Suppressor macrophage treated with lipopolysaccharide for 4 hours (primary cell): ENCODE measurements around the gene PLEKHM2.
"Not testable (repeated sequence)": the region's sequence is repeated elsewhere in the genome, so short reads cannot be mapped to it uniquely, and the experiment has no call there.

ENCODE experiments used
- DNase-seq: peaks from one replicate; pipeline ENCODE4 v3.0.0-alpha.2; 2020

The PLEKHM2 gene, protein sequence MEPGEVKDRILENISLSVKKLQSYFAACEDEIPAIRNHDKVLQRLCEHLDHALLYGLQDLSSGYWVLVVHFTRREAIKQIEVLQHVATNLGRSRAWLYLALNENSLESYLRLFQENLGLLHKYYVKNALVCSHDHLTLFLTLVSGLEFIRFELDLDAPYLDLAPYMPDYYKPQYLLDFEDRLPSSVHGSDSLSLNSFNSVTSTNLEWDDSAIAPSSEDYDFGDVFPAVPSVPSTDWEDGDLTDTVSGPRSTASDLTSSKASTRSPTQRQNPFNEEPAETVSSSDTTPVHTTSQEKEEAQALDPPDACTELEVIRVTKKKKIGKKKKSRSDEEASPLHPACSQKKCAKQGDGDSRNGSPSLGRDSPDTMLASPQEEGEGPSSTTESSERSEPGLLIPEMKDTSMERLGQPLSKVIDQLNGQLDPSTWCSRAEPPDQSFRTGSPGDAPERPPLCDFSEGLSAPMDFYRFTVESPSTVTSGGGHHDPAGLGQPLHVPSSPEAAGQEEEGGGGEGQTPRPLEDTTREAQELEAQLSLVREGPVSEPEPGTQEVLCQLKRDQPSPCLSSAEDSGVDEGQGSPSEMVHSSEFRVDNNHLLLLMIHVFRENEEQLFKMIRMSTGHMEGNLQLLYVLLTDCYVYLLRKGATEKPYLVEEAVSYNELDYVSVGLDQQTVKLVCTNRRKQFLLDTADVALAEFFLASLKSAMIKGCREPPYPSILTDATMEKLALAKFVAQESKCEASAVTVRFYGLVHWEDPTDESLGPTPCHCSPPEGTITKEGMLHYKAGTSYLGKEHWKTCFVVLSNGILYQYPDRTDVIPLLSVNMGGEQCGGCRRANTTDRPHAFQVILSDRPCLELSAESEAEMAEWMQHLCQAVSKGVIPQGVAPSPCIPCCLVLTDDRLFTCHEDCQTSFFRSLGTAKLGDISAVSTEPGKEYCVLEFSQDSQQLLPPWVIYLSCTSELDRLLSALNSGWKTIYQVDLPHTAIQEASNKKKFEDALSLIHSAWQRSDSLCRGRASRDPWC

DNA sequence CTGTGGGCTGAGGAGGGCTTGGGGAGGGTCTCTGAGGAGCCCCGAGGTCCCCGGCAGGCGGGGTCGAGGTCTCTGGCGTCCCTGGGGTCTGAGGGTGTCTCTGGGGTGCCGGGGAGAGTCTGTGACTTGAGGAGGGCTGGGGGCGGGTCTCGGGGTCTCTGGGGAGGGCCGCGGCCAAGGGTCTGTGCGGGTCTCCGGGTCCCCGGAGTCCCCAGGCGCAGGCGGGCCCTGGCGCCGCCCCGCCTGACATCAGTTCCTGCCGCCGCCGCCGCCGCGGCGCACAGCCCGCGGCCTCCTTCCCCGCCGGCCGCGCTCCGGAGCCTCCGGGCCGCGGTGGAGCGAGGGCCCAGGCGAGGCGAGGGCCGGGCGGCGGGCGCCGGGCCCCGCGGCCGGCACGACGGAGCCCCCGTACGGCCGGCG lies at the start of gene PLEKHM2:
Gene PLEKHM2, plus strand, starts transcription at position 279 of the 420 bp plus-strand sequence. CDS start 239 bp downstream, outside the sequence.
- peak; percentile 76 for DNase-seq

DNA sequence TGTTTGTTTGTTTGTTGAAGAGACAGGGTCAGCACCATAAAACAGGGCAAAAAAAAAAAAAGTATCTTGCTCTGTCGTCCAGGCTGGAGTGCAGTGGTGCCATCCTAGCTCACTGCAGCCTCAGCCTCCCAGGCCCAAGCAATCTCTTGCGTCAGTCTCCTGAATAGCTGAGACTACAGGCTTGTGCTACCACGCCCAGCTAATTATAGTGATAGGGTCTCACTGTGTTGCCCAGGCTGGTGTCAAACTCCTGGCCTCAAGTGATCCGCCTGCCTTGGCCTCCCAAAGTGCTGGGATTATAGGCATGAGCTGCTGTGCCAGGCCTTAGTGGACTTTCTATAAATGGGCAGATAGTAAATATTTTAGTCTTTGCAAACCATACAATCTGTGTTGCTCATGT lies 47.7 kb upstream of the PLEKHM2 start:
- DNase-seq: no peak

DNA sequence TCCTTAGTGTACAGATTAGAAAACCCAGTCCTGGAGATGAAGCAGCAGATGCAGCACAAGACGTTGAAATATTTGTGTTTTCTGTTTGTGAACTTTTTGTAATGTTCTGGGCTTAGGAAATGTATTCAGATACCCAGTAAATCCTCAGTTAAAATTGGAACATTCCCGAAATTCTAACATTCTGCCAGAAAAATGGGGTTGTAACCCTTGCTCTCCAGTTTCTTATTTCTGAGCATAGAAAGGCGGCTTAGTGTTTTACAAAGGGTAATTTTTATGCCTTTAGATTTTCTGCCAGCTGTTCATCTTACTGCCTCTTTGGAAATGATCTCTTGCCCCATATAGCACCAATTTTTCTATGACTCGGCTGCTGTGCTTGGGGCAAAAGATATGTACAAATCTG lies 46.3 kb upstream of the PLEKHM2 start:
- no peak for DNase-seq

DNA sequence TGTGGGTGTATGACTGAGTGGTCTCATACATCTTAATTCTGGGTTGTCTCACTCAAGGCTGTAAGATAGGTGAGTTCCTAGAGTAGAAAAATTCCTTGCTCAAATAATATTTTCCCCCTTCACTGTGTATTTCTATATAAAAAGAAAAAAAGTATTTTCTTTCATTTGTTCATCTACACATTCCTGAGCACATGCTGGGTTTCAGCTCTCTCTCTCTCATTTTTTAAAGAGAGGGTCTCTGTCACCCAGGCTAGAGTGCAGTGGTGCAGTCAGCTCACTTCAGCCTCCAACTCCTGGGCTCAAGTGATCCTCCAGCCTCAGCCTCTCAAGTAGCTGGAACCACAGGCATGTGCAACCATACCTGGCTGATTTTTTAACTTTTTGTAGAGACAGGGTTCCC lies 44.9 kb upstream of the PLEKHM2 start:
- no peak for DNase-seq

DNA sequence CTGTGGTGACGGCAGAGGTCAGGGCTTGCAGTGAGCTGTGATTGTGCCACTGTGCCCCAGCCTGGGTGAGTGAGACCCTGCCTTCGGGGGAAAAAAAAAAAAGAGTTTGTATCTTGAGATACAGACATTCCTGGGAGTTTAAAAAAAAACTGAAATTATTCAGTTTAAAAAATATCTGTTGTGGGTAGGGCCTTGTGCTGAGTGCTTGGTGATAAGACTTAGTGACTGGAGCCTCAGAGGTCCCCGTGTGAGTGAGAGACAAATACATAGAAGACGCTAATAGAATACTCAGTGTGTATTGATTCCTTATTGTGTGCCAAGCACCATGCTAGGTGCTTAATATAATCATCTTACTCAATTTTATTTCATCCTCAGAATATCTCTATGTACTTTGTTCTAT lies 44.2 kb upstream of the PLEKHM2 start:
- DNase-seq: no peak

DNA sequence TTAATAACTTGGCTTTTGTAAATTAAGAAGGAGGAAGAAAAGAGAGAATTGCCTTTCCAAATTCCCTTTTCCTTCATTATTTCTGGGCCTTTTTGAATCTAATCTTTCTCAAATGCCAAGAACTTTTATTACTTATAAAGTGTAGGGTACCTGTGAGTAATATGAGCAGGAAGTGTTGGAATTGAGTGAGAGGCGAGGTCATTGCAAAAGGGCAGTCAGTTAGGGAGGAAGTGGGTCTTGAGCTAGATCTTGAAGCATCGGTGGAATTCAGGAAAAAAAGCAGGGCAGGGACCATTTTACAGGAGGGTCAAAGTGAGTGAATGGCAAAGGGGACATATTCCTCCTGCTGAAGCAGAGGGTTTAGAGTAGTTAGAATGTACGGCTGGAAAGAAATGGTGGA lies 43.5 kb upstream of the PLEKHM2 start:
- DNase-seq: peak; percentile 19

DNA sequence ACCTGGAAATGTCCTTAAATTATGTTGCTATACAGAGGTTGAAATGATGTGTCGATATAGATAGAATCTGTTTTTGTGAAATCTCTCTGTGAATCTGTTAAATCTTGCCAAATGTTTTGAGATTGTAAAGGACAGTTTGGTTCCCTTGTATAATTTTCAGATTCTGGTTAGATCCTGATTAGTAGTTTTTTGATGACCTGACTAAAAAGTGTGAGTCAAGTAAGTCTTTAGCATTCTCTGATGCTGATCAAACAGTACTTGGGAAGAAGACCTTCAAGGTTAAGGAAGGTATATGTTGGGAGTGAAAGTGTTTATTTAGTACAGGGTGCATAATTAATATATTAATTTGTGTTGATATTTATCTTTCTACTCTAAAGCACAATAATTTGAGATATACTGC lies 34.2 kb upstream of the PLEKHM2 start:
- no peak for DNase-seq

DNA sequence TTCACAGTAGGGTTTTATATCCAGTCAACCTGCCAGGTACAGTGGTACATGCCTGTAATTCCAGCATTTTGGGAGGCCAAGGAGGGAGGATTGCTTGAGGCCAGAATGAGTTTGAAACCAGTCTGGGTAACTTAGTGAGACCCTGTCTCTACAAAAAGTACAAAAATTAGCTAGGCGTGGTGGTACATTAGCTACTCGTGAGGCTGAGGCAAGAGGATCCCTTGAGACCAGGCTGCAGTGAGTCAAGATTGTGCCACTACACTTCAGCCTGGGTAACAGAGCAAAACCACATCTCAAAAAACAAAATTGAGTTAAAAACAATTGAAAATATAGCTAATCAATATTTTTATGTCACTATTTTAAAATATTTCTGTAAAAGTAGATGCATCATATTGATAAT lies 33.7 kb upstream of the PLEKHM2 start:
- no peak for DNase-seq

DNA sequence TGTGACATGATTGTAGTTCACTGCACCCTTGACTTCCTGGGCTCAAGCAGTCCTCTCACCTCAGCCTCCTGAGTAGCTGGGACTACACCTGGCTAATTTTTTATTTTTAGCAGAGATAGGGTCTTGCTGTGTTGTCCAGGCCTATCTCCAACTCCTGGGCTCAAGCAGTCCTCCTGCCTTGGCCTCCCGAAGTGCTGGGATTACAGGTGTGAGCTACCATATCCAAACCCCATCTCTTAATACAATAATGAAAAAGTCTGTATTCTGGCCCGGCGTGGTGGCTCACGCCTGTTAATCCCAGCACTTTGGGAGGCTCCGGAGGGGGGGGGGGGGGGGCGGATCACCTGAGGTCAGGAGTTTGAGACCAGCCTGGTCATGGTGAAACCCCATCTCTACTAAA lies 32.0 kb upstream of the PLEKHM2 start:
- not testable (repeated sequence) for DNase-seq

DNA sequence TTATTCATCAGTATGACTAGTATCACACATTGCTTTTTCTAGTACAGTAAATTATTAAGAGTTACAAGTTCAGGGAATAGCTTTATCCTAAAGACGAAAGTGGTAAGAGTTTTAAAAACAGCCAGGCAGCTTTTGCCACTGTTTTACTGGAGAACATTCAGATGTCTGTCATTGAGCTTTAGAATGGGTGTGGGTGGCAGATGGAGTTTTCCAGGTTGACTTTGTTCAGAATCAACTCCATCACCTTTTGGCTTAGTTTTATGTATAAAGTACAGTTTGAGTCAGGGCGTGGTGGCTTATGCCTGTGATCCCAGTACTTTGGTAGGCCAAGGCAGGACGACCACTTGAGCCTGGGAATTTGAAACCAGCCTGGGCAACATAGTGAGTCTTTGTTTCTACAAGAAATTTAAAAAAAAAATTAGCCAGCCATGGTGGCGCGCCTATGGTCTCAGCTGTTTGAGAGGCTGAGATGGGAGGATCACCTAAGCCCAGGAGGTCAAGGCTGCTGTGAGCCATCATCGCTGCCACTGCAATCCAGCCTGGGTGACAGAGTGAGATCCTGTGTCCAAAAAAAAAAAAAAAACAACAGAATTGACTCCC lies 29.9 kb upstream of the PLEKHM2 start:
- DNase-seq: no peak

DNA sequence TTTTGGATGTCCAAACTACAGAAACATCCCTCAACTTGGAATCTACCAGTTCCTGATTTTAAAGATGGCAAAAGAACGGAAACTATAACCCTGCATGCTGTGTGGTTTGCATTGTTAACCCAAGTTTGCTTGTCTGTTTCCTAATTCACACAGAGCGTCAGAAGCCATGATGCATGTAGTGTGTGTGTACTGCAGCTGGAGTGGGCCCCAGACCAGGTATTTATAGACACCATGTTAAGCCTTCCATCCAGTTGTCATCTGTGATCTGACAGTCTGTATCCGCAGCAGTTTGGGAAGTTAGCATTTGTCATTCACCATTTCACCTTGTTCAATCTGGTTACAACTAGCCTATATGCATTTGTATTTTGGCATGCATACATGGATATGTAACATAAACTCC lies 27.7 kb upstream of the PLEKHM2 start:
- DNase-seq: no peak

DNA sequence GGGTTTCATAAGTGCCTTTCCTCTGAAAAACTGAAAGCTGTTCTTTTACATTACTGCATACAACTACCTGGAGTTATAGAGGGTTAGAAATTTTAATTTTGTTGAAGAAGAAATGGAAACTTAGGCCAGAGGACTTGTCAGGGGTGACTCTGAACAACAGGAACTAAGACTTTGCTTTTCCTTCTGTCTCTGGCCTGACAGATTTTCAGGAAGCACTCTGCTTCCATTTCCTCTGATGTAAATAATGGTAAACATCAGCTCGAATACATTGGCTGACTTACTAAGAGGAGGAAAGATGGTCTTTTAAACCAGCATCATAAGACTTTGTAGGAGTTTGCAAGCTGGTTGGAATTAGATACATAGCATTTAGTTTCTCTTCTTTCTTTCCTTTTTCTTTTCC lies 27.1 kb upstream of the PLEKHM2 start:
- peak; percentile 32 for DNase-seq

DNA sequence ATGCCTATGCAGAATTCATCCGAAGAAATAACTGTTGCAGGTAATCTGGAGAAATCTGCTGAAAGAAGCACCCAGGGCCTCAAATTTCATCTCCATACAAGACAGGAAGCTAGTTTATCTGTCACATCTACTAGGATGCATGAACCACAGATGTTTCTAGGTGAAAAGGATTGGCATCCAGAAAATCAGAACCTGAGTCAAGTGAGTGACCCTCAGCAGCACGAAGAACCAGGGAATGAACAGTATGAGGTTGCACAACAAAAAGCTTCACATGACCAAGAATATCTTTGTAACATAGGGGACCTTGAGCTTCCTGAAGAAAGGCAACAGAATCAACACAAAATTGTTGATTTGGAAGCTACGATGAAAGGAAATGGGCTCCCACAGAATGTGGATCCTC lies 24.0 kb upstream of the PLEKHM2 start:
- no peak for DNase-seq

DNA sequence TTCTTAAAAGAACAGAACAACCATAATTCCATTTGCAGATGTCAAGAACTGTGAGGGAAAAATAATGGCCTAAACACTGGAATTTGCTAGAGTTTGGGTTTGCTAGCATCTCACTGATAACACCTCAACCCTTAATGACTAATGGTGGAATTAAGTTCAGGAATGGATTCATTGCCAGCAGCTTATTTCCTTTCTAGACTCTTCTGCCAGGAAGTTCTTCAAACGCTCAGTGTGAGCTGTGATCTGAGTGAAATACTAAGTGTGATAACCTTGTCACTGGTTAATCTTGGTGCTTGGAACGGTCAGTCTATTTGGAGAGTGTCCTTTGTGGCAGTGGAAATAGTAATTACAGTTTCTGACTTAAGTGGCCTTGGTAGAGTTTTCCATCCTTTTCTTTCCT lies 21.6 kb upstream of the PLEKHM2 start:
- no peak for DNase-seq

DNA sequence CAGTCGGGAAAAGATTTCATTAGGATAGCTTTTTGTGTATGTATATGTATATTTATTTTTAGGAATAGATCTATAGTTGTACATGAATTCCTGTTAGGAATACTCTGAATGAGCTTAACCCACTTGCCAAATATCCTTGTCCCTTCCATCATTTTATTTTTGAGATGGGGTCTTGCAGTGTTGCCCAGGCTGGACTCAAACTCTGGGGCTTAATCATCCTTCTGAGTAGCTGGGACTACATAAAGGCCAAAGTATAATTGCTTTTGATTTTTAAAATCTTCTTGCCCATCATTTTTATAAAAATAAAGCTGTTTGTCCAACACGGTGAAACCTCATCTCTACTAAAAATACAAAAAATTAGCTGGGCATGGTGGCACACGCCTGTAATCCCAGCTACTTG lies 20.2 kb upstream of the PLEKHM2 start:
- DNase-seq: no peak

DNA sequence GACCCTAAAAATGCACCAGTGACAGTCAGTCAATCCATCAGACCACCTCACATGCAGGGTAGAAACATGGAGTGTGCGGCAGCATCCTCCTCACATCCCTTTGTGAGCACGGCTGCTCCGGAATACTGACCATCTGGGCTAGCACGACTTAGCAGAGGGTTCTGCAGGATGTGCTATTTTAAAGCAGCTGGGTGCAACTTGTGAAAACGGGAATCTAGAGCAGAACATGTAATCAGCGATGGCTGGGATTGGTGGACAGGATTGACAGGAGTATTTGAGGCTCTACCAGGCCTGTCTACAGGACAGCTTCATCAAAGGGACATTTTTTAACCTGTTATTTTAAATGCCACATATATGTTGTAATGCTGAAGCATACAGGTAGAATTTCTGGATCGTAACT lies 16.8 kb upstream of the PLEKHM2 start:
- DNase-seq: no peak

DNA sequence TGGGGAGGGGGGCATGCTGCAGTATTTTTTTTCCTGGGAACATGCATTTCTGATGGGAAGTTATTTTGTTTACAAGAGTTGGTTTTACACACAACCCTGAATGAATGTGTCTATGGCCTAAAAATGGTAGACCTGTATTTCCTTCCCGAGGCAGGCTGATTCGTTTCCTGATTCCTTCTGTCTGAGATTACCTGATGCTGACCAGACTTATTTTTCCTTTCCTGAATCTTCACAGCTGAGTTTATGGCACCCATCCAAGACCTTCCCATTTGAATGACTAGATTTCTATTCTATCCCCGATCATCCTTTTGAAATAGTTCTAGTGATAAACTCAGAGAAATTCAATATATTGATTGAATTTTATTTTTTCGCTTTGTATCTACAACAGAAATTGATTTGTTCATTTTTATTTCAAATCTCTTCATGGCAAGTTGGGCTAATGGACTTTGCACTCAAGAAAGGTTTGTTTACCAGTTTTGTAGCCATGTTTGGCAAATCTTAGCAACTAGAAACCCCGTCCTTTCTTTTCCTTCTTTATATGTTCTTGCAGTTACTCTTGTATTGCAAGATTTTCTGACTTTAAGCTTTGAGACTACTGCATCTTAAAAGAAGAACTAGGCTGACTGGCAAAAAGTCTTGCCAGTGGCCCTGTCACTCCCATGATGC lies 15.9 kb upstream of the PLEKHM2 start:
- no peak for DNase-seq

DNA sequence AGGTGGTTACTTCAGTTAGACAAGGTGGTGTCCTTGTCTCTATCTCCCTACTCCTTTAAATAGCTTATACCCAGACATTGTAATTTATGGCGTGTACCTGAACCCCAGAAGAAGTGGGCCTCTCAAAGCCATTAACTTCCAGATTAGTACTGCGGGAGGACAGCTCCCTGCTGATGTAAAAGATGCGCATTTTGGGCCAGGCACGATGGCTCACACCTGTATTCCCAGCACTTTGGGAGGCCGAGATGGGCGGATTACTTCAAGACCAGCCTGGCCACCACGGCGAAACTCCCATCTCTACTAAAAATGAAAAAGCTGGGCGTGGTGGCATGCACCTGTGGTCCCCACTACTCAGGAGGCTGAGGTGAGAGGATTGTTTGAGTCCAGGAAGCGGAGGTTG lies 15.0 kb upstream of the PLEKHM2 start:
- DNase-seq: no peak

DNA sequence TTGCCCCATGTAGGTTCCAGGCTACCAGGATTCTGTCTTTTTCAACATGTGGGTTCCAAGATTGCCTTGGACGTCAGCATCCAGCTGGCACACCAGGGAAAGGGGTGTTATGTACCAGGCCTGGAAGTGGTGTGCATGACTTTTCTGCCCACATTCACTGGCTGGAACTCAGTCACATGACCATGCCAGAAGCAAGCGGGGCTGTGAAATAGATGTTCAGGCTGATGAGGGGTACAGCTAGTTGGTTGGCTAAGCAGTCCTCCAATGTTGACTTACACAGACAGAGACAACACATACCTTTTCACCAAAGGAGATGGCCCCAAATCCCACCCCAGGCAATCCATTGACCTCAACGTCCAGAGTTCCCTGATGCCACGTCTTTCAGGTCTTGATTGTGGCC lies 14.3 kb upstream of the PLEKHM2 start:
- DNase-seq: no peak

DNA sequence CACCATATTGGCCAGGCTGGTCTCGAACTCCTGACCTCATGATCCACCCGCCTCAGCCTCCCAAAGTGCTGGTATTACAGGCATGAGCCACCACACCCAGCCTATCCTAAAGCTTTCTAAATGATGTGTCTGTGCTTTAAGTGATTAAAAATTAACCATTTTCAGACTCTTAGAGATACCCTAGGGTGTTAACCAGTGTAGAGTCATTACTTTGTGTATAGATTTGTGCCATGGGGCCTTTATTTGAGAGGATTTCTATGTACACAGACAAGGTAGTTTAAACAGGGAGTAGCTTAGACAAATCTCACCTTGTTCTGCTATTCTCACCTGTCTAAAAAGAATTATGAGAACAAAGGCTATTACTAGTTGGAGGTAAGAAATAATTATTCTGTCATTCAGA lies 12.7 kb upstream of the PLEKHM2 start:
- DNase-seq: no peak

DNA sequence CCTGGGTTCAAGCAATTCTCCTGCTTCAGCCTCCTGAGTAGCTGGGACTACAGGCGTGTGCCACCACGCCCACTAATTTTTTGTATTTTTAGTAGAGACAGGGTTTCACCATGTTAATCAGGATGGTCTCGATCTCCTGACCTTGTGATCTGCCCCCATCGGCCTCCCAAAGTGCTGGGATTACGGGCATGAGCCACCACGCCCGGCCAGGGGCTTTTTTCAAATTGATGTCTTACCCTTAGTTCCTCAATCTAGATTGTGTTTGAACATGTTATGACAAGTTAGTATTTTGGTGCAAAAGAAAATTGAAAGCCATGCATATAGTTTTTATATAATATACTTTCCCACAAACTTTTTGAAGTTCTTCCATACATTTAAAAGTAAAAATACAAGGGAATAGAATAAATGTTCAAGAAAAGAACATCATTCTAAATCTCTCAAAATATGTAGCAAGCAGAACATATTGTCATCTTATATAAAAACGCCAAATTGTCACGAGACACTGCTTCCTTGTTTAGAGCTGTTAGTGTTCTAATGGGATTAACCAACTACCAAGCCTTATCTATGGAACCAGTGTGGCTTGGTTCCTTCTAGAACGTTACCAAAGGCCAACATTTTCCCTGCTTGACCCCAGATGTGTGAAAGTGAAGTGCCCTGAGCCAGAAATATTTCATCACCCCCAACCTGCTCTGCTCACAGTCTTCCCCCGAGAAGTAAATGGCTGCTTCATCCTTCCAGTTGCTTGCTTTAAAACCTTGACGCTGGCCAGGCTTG lies 9.5 kb upstream of the PLEKHM2 start:
- peak; percentile 67 for DNase-seq

DNA sequence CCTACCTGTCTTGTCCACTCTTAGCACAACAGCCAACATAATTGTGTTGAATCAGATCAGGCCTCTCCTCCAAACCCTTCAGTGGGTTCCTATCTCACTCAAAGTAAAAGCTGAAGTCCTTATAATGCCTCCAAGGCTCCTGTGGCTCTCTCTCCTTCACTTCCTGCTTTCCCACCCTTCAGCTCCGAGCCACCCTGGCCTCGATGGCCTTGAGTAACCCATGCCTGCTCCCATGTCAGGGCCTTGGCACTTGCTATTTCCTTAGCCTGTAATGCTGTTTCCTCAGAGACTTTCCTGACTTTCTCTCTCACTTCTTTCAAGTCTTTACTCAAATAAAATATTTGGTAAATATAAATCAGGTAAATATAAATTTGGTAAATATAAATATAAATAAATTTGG lies 8.1 kb upstream of the PLEKHM2 start:
- peak; percentile 72 for DNase-seq
